Measurements from ENCODE around the gene LAMC2. TPM values are rescaled to one million over a fixed set of nuclear protein-coding genes. Genes with fewer than 3 reads are reported as not detected.
A peak's percentile ranks its signal among the peaks of the same experiment; 100 is the strongest.

LAMC2 gene
- total RNA-seq, 1 donor from 2014 or later = 13.8 TPM

- Mint-ChIP-seq H3K27me3 (ENCODE audit: low read depth) (no peaks in the 10 kb centered on the region), H3K4me1 (ENCODE audit: low read depth) (peaks cover 15% of the 10 kb centered on the region), H3K4me3 (ENCODE audit: unreplicated experiment) (no peak overlapping the region), H3K9me3 (ENCODE audit: low read depth) (no peaks in the 10 kb centered on the region), H3K27ac (ENCODE audit: unreplicated experiment) (peak overlapping the region; percentile 86), H3K36me3 (ENCODE audit: low read depth) (no peaks in the 10 kb centered on the region)
- TF ChIP-seq CTCF (IDR thresholded peaks at IDR 0.05) = no peak
- no peak for DNase-seq (ENCODE audit: low spot score)
Observed at GRCh38 chr1:183205196-183205781, 19.2 kb downstream of the LAMC2 start.

- no peak for TF ChIP-seq CTCF (IDR thresholded peaks at IDR 0.05)
- H3K27ac Mint-ChIP-seq (ENCODE audit: unreplicated experiment) = no peak overlapping the region
- DNase-seq (ENCODE audit: low spot score) = no peak
- no peaks in the 10 kb centered on the region for H3K27me3 Mint-ChIP-seq (ENCODE audit: low read depth)
- peaks cover 15% of the 10 kb centered on the region for H3K4me1 Mint-ChIP-seq (ENCODE audit: low read depth)
- H3K36me3 Mint-ChIP-seq (ENCODE audit: low read depth) = no peaks in the 10 kb centered on the region
- no peak overlapping the region for H3K4me3 Mint-ChIP-seq (ENCODE audit: unreplicated experiment)
- no peaks in the 10 kb centered on the region for H3K9me3 Mint-ChIP-seq (ENCODE audit: low read depth)
Observed at GRCh38 chr1:183206538-183207122, 20.6 kb downstream of the LAMC2 start.

- Mint-ChIP-seq H3K27me3 (ENCODE audit: low read depth) (no peaks in the 10 kb centered on the region), H3K4me1 (ENCODE audit: low read depth) (peaks cover 17% of the 10 kb centered on the region), H3K27ac (ENCODE audit: unreplicated experiment) (no peak overlapping the region), H3K9me3 (ENCODE audit: low read depth) (no peaks in the 10 kb centered on the region), H3K36me3 (ENCODE audit: low read depth) (no peaks in the 10 kb centered on the region), H3K4me3 (ENCODE audit: unreplicated experiment) (no peak overlapping the region)
- no peak for DNase-seq (ENCODE audit: low spot score)
- no peak for TF ChIP-seq CTCF (IDR thresholded peaks at IDR 0.05)
Observed at GRCh38 chr1:183209533-183210158, 23.6 kb downstream of the LAMC2 start.

- TF ChIP-seq CTCF (IDR thresholded peaks at IDR 0.05) = no peak
- no peak overlapping the region for H3K4me3 Mint-ChIP-seq (ENCODE audit: unreplicated experiment)
- no peak overlapping the region for H3K27ac Mint-ChIP-seq (ENCODE audit: unreplicated experiment)
- H3K4me1 Mint-ChIP-seq (ENCODE audit: low read depth) = peaks cover 8% of the 10 kb centered on the region
- no peaks in the 10 kb centered on the region for H3K36me3 Mint-ChIP-seq (ENCODE audit: low read depth)
- no peaks in the 10 kb centered on the region for H3K9me3 Mint-ChIP-seq (ENCODE audit: low read depth)
- no peaks in the 10 kb centered on the region for H3K27me3 Mint-ChIP-seq (ENCODE audit: low read depth)
- DNase-seq (ENCODE audit: low spot score) = no peak
Observed at GRCh38 chr1:183210681-183211080, 24.6 kb downstream of the LAMC2 start.

GRCh38 chr1:183212870-183213269 lies 26.8 kb downstream of the LAMC2 start:
- H3K27me3 Mint-ChIP-seq (ENCODE audit: low read depth) = no peaks in the 10 kb centered on the region
- TF ChIP-seq CTCF (IDR thresholded peaks at IDR 0.05) = no peak
- H3K9me3 Mint-ChIP-seq (ENCODE audit: low read depth) = no peaks in the 10 kb centered on the region

More at GRCh38 chr1:183212870-183213269, 26.8 kb downstream of the LAMC2 start:
- Mint-ChIP-seq H3K4me3 (ENCODE audit: unreplicated experiment) (no peak overlapping the region), H3K4me1 (ENCODE audit: low read depth) (peaks cover 3% of the 10 kb centered on the region), H3K36me3 (ENCODE audit: low read depth) (peaks cover 4% of the 10 kb centered on the region), H3K27ac (ENCODE audit: unreplicated experiment) (no peak overlapping the region)
- no peak for DNase-seq (ENCODE audit: low spot score)
